Stimulated activated naive CD8-positive, alpha-beta T cell treated with anti-CD3 and anti-CD28 coated beads, Interleukin-15, Interleukin-2, amounts not matched to agents 100 ng/mL and 50 ng/mL, for 24 hours (primary cell): ENCODE results near the gene DCLK3.

Source experiments
- H3K27ac Mint-ChIP-seq: one replicate; pipeline ENCODE4 v1.8.0; 2021; ENCODE audit warnings: mild to moderate bottlenecking, mixed read lengths
- H3K27me3 Mint-ChIP-seq: one replicate; pipeline ENCODE4 v1.8.0; 2021; ENCODE audit warnings: mixed read lengths
- H3K36me3 Mint-ChIP-seq: one replicate; pipeline ENCODE4 v1.8.0; 2021; ENCODE audit warnings: low read depth, mixed read lengths
- H3K4me1 Mint-ChIP-seq: one replicate; pipeline ENCODE4 v1.8.0; 2021; ENCODE audit warnings: low read depth, mixed read lengths
- H3K4me3 Mint-ChIP-seq: one replicate; pipeline ENCODE4 v1.8.0; 2021; ENCODE audit warnings: mild to moderate bottlenecking, mixed read lengths
- H3K9me3 Mint-ChIP-seq: one replicate; pipeline ENCODE4 v1.8.0; 2021; ENCODE audit warnings: mixed read lengths

DCLK3 gene

DNA sequence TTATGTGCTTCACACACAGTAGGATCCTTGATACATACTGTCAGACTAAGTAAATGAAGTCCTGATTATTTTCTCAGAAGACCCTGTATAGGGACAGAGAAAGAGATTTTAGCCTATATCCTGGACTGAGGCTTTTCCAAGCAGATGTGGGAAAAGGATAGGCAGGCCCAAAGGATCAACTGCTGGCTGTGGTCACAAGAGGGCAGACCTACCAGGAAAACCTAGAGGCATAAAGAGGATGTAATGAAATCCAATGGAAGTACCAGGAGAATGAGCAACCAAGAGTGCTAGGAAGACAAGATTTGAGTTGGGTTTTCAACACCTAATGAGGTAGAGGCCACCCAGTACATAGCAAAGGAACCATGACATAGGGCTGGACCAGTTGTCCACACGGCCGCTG is 23.1 kb downstream of the DCLK3 start:
- H3K4me3 Mint-ChIP-seq, result no peak overlapping the region
- H3K27me3 Mint-ChIP-seq, result peaks cover 4% of the 10 kb centered on the region
- H3K27ac Mint-ChIP-seq, result no peak overlapping the region
- H3K36me3 Mint-ChIP-seq, result no peaks in the 10 kb centered on the region
- no peaks in the 10 kb centered on the region for H3K4me1 Mint-ChIP-seq
- no peaks in the 10 kb centered on the region for H3K9me3 Mint-ChIP-seq

DNA sequence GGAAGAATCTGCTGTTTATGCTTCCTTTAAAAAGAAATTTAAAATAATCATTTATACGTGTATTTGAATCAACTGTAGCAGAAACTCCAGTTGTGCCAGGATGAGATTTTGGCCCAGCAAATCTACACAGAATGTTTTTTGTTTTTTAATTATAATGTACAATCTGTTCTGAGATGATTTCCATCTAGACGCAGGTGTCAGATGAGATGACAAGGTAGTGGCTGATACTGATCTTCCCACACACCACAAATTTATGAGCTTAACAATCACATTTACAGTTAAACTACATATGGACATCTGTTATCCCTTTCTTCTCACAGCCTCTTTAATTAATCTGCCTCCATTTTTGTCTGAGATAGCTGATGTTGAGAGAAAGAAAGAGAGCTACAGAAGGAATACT is 23.6 kb downstream of the DCLK3 start:
- no peak overlapping the region for H3K27ac Mint-ChIP-seq
- no peaks in the 10 kb centered on the region for H3K9me3 Mint-ChIP-seq
- H3K36me3 Mint-ChIP-seq, result no peaks in the 10 kb centered on the region
- H3K4me3 Mint-ChIP-seq, result no peak overlapping the region
- H3K4me1 Mint-ChIP-seq, result no peaks in the 10 kb centered on the region
- H3K27me3 Mint-ChIP-seq, result peaks cover 4% of the 10 kb centered on the region

DNA sequence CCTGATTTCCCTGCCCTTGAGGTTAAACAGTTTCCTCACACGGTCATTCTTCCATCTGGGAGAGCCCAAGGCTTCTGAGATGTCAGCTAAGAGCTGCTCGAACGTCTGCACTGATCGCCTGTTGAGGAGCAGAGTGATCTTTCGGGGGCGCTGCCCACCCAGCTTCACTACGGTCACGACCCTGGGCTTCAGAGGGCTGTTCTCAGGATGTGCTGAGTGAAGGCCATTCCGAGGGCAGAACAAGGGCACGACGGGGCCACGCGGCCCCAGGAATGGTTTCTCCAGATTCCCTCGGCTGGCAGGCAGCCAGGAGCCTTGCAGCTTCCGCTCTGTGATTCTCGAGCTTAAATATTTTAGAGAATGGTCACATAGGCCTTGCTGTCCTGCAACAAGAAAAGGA is 25.7 kb downstream of the DCLK3 start:
- H3K36me3 Mint-ChIP-seq, result no peaks in the 10 kb centered on the region
- H3K27ac Mint-ChIP-seq, result no peak overlapping the region
- no peaks in the 10 kb centered on the region for H3K4me1 Mint-ChIP-seq
- peaks cover 4% of the 10 kb centered on the region for H3K27me3 Mint-ChIP-seq
- H3K4me3 Mint-ChIP-seq, result no peak overlapping the region
- no peaks in the 10 kb centered on the region for H3K9me3 Mint-ChIP-seq

DNA sequence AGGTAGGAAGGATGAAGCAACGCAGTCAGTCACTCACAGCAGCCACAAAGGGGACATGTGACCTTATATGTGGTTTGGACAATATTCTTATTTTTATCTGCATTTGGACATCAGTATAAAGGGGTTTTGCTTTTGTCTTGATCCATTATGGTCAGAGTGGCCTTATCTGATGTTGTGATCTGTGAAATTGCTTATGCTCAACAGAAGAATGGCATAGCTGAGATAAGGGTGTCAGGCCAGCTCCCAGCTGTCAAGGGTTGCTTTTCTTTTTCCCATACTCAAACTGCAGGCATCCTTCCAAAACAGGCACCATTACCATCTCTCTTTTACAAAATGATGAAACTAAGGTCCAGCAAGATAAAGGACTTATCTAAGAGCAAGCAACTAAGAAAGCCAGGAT is 28.1 kb downstream of the DCLK3 start:
- Mint-ChIP-seq H3K27ac (no peak overlapping the region), H3K9me3 (no peaks in the 10 kb centered on the region), H3K36me3 (no peaks in the 10 kb centered on the region), H3K27me3 (peaks cover 4% of the 10 kb centered on the region), H3K4me3 (no peak overlapping the region), H3K4me1 (no peaks in the 10 kb centered on the region)

DNA sequence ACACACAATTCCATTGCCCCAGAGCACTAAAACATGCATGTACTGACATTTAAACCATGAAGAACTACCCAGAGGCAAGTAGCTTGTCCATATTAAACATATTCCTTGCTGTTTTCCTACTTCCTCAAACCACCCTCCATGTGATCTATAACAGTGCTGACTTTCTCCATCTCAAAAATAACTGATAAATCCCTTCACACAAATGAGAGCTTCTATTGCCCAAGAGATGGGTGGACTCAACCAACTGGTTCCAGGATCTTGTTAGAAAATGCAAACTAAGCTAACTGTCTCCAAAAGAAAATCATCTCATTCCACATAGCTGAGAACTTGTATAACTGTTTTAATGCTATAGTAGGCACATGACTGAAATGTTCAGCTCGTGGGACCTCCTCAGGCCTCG is 29.6 kb downstream of the DCLK3 start:
- H3K27ac Mint-ChIP-seq, result no peak overlapping the region
- H3K36me3 Mint-ChIP-seq, result no peaks in the 10 kb centered on the region
- no peaks in the 10 kb centered on the region for H3K4me1 Mint-ChIP-seq
- H3K4me3 Mint-ChIP-seq, result no peak overlapping the region
- H3K27me3 Mint-ChIP-seq, result no peaks in the 10 kb centered on the region
- no peaks in the 10 kb centered on the region for H3K9me3 Mint-ChIP-seq

DNA sequence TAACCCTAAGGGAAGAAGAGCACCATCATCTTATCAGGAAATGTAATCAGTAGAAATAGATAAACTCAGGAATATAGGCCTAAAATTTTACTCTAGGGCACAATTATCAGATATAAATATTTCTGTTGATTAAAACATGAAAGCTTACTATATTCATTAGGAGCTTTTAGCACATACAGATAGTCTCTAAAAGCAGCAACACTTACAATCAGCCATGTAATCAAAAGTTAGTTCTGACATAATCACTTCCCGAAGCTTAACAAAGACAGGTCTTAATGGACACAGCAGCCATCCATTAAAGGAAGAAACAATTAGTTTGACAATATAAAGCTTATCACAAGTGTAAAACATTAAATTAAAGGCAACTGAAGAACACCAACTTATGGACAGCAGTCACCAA is 30.6 kb downstream of the DCLK3 start:
- Mint-ChIP-seq H3K4me3 (no peak overlapping the region), H3K36me3 (no peaks in the 10 kb centered on the region), H3K27me3 (no peaks in the 10 kb centered on the region), H3K4me1 (no peaks in the 10 kb centered on the region), H3K27ac (no peak overlapping the region), H3K9me3 (no peaks in the 10 kb centered on the region)

DNA sequence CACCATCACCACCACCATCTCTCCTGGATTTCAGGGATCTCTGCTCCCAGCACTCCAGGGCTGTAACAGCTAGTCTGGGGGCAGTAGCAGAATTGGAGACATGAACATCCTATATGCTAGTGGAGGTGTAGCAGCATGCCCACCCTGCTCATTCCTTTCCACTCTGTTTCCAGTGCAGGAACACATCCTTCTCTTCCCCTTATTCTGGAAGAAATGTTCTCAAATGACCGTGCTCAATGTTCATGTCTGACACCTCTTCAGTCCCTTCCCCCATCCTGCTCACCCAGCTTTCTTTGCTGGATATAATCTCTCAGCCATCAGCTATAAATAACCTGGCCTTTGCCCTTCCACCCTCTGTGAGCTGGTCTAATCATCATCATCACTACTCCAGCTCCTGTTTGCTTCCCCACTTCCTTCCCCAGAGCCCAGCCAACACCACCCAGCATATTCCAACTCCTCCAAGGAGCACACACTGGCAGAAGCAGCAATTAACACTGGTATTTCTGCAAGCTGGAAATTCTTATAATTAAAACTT is 31.1 kb downstream of the DCLK3 start:
- no peaks in the 10 kb centered on the region for H3K27me3 Mint-ChIP-seq
- no peaks in the 10 kb centered on the region for H3K36me3 Mint-ChIP-seq
- no peaks in the 10 kb centered on the region for H3K4me1 Mint-ChIP-seq
- no peak overlapping the region for H3K27ac Mint-ChIP-seq
- H3K4me3 Mint-ChIP-seq, result no peak overlapping the region
- H3K9me3 Mint-ChIP-seq, result no peaks in the 10 kb centered on the region

DNA sequence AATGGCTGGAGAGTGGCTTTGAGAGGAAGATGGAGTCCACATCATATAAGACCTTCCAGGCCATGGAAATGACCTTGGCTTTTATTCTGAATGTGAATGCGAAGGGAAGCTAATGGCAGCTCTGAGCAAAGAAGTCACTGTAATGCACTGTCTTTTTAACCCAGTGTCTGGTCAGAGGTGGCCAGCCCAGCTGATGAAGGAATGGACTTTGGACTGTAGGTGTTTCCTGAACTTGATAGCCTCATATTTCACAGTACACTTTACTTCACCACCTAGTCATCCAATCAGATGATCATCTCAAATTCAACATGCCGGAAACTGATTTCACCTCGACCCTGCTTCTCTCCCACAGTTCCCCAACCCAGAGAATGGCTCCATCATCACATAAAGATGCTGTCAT is 33.4 kb downstream of the DCLK3 start:
- Mint-ChIP-seq H3K36me3 (no peaks in the 10 kb centered on the region), H3K9me3 (no peaks in the 10 kb centered on the region), H3K4me1 (no peaks in the 10 kb centered on the region), H3K27ac (no peak overlapping the region), H3K4me3 (no peak overlapping the region), H3K27me3 (no peaks in the 10 kb centered on the region)

DNA sequence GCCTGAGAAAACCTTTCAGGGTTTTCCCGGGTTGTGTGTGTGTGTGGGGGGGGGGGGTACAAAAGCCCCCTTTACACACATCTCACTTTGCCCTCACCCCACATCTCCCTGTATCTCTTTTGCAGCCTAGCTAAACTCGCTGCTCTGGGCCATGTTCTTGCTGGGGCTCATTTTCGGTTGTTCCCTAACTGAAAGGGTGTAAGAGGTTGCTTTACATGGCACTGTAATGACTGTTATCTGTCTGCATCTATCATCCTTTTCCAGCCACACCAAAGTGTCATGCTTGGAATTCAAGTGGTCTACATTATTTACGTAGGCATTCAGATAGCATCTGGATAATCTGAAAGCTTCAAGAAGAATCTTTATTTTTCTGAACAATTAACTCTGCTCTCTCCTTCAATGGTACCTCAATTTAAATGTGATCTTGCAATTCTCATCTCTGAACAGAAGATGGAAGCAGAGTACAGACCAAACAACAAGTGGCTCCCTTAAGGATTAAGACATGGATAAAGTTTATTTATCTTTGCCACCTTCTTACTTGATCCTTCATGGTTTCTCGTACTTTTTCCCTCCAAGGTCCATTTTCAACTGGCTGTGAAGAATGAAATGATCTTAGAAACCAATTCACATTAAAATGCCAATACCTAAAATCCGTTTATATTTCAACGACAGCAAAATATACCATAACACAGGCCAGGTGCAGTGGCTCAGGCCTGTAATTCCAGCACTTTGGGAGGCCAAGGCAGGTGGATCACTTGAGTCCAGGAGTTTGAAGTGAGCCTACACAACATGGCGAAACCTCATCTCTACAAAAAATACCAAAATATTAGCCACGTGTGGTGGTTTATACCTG is 34.9 kb downstream of the DCLK3 start:
- Mint-ChIP-seq H3K36me3 (no peaks in the 10 kb centered on the region), H3K27me3 (no peaks in the 10 kb centered on the region), H3K4me1 (no peaks in the 10 kb centered on the region), H3K4me3 (no peak overlapping the region), H3K27ac (no peak overlapping the region), H3K9me3 (no peaks in the 10 kb centered on the region)

DNA sequence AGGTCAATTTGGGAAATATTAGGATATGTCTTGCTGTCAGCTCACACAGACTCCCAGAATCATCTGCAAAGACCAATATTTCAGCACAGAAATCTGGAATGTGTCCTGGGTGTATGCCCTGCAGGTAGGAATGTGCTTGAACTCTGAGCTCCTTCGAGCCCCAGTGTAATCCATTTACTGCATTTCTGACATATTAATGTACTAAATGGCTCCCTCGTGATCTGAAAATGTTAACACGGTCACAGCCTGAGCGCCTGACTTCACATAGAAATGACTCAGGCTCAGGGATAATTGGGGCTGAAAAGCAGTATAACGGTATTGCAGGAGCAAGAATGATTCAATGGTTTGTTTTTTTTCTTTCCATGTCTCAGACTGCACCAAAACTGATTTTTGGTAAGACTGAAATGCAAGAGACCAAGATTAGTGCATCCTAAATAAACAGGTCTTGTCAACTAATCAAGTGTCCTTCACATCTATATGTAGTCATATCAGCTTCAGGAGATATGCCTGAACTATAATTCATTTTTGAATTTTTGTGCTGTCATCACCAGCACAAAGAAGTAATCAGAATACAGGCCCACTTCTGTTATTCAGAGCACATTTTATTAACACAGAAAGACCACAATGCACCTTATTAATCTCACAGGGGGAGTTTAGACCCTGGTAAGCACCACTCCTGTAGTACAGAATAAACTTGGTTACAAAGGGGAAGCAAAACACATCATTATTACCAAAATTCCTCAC is 49.8 kb downstream of the DCLK3 start:
- H3K4me3 Mint-ChIP-seq, result no peak overlapping the region
- H3K27ac Mint-ChIP-seq, result no peak overlapping the region
- no peaks in the 10 kb centered on the region for H3K27me3 Mint-ChIP-seq
- no peaks in the 10 kb centered on the region for H3K9me3 Mint-ChIP-seq
- no peaks in the 10 kb centered on the region for H3K4me1 Mint-ChIP-seq
- H3K36me3 Mint-ChIP-seq, result no peaks in the 10 kb centered on the region

DNA sequence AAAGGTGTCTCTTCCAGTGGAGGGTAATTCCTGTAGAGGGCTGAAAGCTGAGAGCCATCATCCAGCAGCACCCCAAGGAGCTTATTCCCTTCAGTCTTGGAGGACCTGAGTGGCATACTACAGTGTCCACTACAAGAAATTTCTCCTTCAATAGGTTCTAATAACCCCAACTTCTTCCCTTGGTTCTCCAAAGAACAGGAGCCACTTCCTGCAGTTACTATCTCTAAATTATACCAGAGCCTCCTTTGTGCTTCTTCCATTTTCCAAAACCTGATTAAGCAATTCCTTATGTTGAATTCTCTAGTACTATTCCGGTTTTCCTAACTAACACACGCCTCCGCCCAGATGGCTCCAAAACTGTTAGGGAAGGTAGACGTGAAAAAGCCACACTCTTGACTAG is 50.4 kb downstream of the DCLK3 start:
- no peak overlapping the region for H3K4me3 Mint-ChIP-seq
- H3K27ac Mint-ChIP-seq, result no peak overlapping the region
- no peaks in the 10 kb centered on the region for H3K4me1 Mint-ChIP-seq
- H3K27me3 Mint-ChIP-seq, result peaks cover 3% of the 10 kb centered on the region
- H3K36me3 Mint-ChIP-seq, result no peaks in the 10 kb centered on the region
- H3K9me3 Mint-ChIP-seq, result no peaks in the 10 kb centered on the region

DNA sequence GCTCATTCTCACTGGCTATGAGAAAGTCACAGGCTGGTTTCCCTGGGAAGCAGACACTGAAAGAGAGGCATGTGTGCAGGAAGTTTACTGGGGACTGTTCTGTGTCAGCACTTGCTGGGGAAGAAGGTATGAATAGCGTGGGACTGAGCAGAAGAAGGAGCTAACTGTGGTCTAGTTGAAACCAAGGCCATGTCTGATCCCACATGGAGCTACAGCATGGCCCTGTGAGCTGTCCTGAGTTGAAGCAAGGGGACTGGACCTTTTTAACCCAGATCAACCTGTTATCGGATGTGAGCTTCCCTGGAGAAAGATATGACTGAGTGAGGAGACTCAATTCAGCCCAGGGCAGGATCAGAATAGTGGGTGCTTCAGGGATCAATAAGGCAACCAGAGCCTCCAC is 53.7 kb downstream of the DCLK3 start:
- H3K36me3 Mint-ChIP-seq, result no peaks in the 10 kb centered on the region
- H3K27me3 Mint-ChIP-seq, result peaks cover 4% of the 10 kb centered on the region
- H3K27ac Mint-ChIP-seq, result no peak overlapping the region
- H3K4me3 Mint-ChIP-seq, result no peak overlapping the region
- no peaks in the 10 kb centered on the region for H3K4me1 Mint-ChIP-seq
- no peaks in the 10 kb centered on the region for H3K9me3 Mint-ChIP-seq

DNA sequence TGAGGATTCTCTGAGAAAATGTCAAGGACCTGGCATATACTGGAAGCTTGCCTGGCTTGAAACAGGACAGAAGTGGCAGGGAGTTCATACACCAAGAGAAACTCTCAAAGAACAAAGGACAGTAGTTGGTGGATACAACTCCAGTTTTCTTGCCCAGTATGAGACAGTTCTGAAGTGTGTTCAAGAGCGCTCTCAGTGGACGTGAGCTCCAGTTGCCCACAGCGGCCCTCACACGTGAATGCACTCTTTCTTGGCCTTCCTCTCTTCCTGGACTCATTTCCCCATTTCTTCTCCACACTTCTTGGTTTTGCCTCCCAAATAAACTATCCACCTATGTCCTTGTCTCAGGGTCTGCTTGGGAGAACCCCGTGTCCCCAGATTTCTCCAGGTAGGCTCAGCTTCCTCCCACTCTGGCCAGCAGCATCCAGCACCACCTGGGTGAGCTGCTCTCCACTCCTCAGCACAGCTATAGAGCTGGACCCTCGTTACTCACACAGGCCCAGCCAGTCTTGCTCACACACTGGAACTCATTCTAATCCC is 54.5 kb downstream of the DCLK3 start:
- no peaks in the 10 kb centered on the region for H3K36me3 Mint-ChIP-seq
- H3K27me3 Mint-ChIP-seq, result peaks cover 4% of the 10 kb centered on the region
- no peak overlapping the region for H3K4me3 Mint-ChIP-seq
- H3K27ac Mint-ChIP-seq, result no peak overlapping the region
- H3K9me3 Mint-ChIP-seq, result no peaks in the 10 kb centered on the region
- no peaks in the 10 kb centered on the region for H3K4me1 Mint-ChIP-seq

DNA sequence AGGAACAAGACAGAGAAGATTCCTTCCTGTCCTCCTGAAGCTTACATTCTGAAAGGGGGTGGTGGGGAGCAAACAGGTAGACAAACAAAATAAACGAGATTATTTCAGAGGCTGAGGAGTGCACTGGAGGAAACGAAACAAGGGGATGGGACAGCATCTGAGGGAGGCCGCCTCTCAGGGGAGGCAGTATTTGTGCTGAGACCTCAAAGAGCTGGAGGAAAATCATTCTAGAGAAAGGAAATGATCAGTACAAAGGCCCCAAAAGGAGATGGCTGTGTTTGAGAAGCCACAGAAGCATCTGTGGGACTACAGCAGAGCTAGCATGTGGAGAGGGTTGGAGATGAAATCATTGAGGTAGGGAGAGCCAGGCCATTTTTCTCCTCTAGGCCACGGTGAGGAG is 55.1 kb downstream of the DCLK3 start:
- no peak overlapping the region for H3K4me3 Mint-ChIP-seq
- H3K27ac Mint-ChIP-seq, result no peak overlapping the region
- no peaks in the 10 kb centered on the region for H3K4me1 Mint-ChIP-seq
- no peaks in the 10 kb centered on the region for H3K9me3 Mint-ChIP-seq
- no peaks in the 10 kb centered on the region for H3K36me3 Mint-ChIP-seq
- peaks cover 4% of the 10 kb centered on the region for H3K27me3 Mint-ChIP-seq

DNA sequence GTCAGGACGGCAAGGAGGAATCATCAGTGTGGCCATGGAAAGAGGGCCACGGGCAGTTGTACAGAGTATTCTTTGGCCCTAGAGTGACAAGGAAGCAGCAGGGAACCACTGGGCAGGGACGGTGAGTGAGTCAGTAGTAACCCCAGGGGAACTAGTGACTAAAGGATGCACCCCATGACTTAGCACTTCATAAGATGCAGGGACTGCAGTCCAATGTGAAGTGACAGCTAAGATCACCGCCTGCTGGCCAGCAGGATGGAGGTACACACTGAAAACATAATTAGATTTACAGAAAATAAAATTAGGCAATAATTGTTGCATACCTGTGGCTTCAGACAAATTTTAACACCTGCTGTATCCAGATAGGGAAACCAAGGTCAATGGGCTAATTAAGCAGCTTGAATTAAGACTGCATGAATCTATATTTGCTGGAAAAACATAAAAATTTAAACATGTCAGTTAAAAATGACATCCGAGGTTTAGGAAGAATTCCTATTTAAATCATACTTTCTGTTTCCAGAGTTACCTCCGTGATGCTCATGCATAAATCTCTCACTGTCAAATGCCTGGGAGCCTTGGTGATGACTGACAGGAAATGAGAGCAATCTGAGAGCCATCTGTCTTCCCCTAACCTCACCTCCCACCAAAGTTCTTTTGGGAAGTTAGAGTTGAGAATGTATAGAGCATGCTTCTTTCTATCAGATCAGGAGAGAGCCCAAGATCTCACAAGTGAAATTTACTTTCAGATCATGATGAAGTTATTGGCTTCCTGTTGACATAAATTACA is 56.5 kb downstream of the DCLK3 start:
- Mint-ChIP-seq H3K27ac (no peak overlapping the region), H3K4me1 (no peaks in the 10 kb centered on the region), H3K4me3 (no peak overlapping the region), H3K9me3 (no peaks in the 10 kb centered on the region), H3K36me3 (no peaks in the 10 kb centered on the region), H3K27me3 (peaks cover 4% of the 10 kb centered on the region)
